ENCODE data around the gene SLC4A1. TPM values are rescaled to one million over a fixed set of nuclear protein-coding genes. Genes with fewer than 3 reads are reported as not detected.

SLC4A1 gene
- total and polyA plus RNA-seq, 8 donors: 0.58 to 22.7 (median 10.4) TPM

GRCh38 chr17:44314524-44314868 is 46.6 kb upstream of the SLC4A1 start:
- no peak for DNase-seq

GRCh38 chr17:44314031-44314430 is 46.1 kb upstream of the SLC4A1 start:
- no peak for TF ChIP-seq CTCF (IDR thresholded peaks at IDR 0.05)
- H3K27ac ChIP-seq: no peak overlapping the region
- no peak overlapping the region for H3K4me3 ChIP-seq
- DNase-seq (no peak), ATAC-seq (no peak)
- H3K36me3 ChIP-seq: peaks cover 0 to 8% of the 10 kb centered on the region in 2 donors
- peaks cover 3 to 18% of the 10 kb centered on the region in 2 donors for H3K4me1 ChIP-seq
- H3K27me3 ChIP-seq: peaks cover 33 to 75% of the 10 kb centered on the region in 2 donors
- H3K9me3 ChIP-seq: no peaks in the 10 kb centered on the region
- intact Hi-C loops (cut with DNase I): no loop called here

More at GRCh38 chr17:44314524-44314868, 46.6 kb upstream of the SLC4A1 start:
- peaks cover 0 to 12% of the 10 kb centered on the region in 2 donors for H3K36me3 ChIP-seq
- intact Hi-C loops (cut with DNase I): no loop called here
- TF ChIP-seq CTCF (IDR thresholded peaks at IDR 0.05): no peak
- peaks cover 33 to 70% of the 10 kb centered on the region in 2 donors for H3K27me3 ChIP-seq
- no peak overlapping the region for H3K27ac ChIP-seq
- no peak for ATAC-seq
- peaks cover 3 to 17% of the 10 kb centered on the region in 2 donors for H3K4me1 ChIP-seq
- H3K4me3 ChIP-seq: no peak overlapping the region
- H3K9me3 ChIP-seq: no peaks in the 10 kb centered on the region

GRCh38 chr17:44312396-44313104 is 44.6 kb upstream of the SLC4A1 start:
- peaks cover 33 to 79% of the 10 kb centered on the region in 2 donors for H3K27me3 ChIP-seq
- no peak overlapping the region for H3K27ac ChIP-seq
- H3K4me1 ChIP-seq: peaks cover 11 to 33% of the 10 kb centered on the region in 2 donors
- intact Hi-C loops (cut with DNase I): no loop called here
- TF ChIP-seq CTCF (IDR thresholded peaks at IDR 0.05): no peak
- no peaks in the 10 kb centered on the region for H3K9me3 ChIP-seq
- H3K4me3 ChIP-seq: no peak overlapping the region
- no peaks in the 10 kb centered on the region for H3K36me3 ChIP-seq
- DNase-seq: no peak
- ATAC-seq: no peak

GRCh38 chr17:44311562-44312181 is 43.7 kb upstream of the SLC4A1 start:
- no peaks in the 10 kb centered on the region for H3K9me3 ChIP-seq
- no peak overlapping the region for H3K27ac ChIP-seq
- no peak for ATAC-seq
- peaks cover 25 to 79% of the 10 kb centered on the region in 2 donors for H3K27me3 ChIP-seq
- intact Hi-C loops (cut with DNase I): no loop called here
- no peak for TF ChIP-seq CTCF (IDR thresholded peaks at IDR 0.05)
- H3K36me3 ChIP-seq: no peaks in the 10 kb centered on the region
- no peak overlapping the region for H3K4me3 ChIP-seq
- no peak for DNase-seq
- peaks cover 11 to 33% of the 10 kb centered on the region in 2 donors for H3K4me1 ChIP-seq

- H3K36me3 ChIP-seq: no peaks in the 10 kb centered on the region
- H3K9me3 ChIP-seq: no peaks in the 10 kb centered on the region
- H3K4me1 ChIP-seq: peaks cover 11 to 29% of the 10 kb centered on the region in 2 donors
- no peak overlapping the region for H3K27ac ChIP-seq
- no peak for DNase-seq
- intact Hi-C loops (cut with DNase I): no loop called here
- no peak overlapping the region for H3K4me3 ChIP-seq
- peaks cover 16 to 79% of the 10 kb centered on the region in 2 donors for H3K27me3 ChIP-seq
- no peak for ATAC-seq
- no peak for TF ChIP-seq CTCF (IDR thresholded peaks at IDR 0.05)
Observed at GRCh38 chr17:44310609-44311376, 42.9 kb upstream of the SLC4A1 start.
